ENCODE measurements around the gene ATG5.

The ATG5 gene

GRCh38 chr6:106180208-106180607, 145.4 kb downstream of the ATG5 start:
- no peak for DNase-seq (ENCODE audit: low spot score)

- DNase-seq (ENCODE audit: low spot score), result no peak
Observed at GRCh38 chr6:106178900-106179299, 146.7 kb downstream of the ATG5 start.

- no peak for DNase-seq (ENCODE audit: low spot score)
Observed at GRCh38 chr6:106177786-106178185, 147.8 kb downstream of the ATG5 start.

GRCh38 chr6:106173124-106173879, 152.3 kb downstream of the ATG5 start:
- no peak for DNase-seq (ENCODE audit: low spot score)

GRCh38 chr6:106170030-106170791, 155.3 kb downstream of the ATG5 start:
- no peak for DNase-seq (ENCODE audit: low spot score)

- DNase-seq (ENCODE audit: low spot score), result no peak
Observed at GRCh38 chr6:106169517-106169916, 156.0 kb downstream of the ATG5 start.

- peak; percentile 66 for DNase-seq (ENCODE audit: low spot score)
Observed at GRCh38 chr6:106168097-106168888, 157.3 kb downstream of the ATG5 start.

GRCh38 chr6:106167096-106167814, 158.3 kb downstream of the ATG5 start:
- no peak for DNase-seq (ENCODE audit: low spot score)

GRCh38 chr6:106165885-106166485, 159.6 kb downstream of the ATG5 start:
- no peak for DNase-seq (ENCODE audit: low spot score)

- DNase-seq (ENCODE audit: low spot score), result peak; percentile 67
Observed at GRCh38 chr6:106163966-106164877, 161.3 kb downstream of the ATG5 start.

GRCh38 chr6:106163446-106163965, 162.1 kb downstream of the ATG5 start:
- peak; percentile 62 for DNase-seq (ENCODE audit: low spot score)

GRCh38 chr6:106162921-106163320, 162.6 kb downstream of the ATG5 start:
- DNase-seq (ENCODE audit: low spot score), result no peak

GRCh38 chr6:106161893-106162292, 163.7 kb downstream of the ATG5 start:
- DNase-seq (ENCODE audit: low spot score), result no peak

- DNase-seq (ENCODE audit: low spot score), result no peak
Observed at GRCh38 chr6:106161311-106161874, 164.2 kb downstream of the ATG5 start.

GRCh38 chr6:106160189-106160588, 165.4 kb downstream of the ATG5 start:
- DNase-seq (ENCODE audit: low spot score), result no peak

GRCh38 chr6:106159531-106159940, 166.0 kb downstream of the ATG5 start:
- no peak for DNase-seq (ENCODE audit: low spot score)

- no peak for DNase-seq (ENCODE audit: low spot score)
Observed at GRCh38 chr6:106158816-106159215, 166.7 kb downstream of the ATG5 start.

- peak; percentile 17 for DNase-seq (ENCODE audit: low spot score)
Observed at GRCh38 chr6:106156863-106157262, 168.7 kb downstream of the ATG5 start.

- DNase-seq (ENCODE audit: low spot score), result no peak
Observed at GRCh38 chr6:106156413-106156812, 169.1 kb downstream of the ATG5 start.
